ENCODE data around the gene TEX11.
"Not testable (repeated sequence)": the region's sequence is repeated elsewhere in the genome, so short reads cannot be mapped to it uniquely, and the experiment has no call there.

Gene TEX11

DNA sequence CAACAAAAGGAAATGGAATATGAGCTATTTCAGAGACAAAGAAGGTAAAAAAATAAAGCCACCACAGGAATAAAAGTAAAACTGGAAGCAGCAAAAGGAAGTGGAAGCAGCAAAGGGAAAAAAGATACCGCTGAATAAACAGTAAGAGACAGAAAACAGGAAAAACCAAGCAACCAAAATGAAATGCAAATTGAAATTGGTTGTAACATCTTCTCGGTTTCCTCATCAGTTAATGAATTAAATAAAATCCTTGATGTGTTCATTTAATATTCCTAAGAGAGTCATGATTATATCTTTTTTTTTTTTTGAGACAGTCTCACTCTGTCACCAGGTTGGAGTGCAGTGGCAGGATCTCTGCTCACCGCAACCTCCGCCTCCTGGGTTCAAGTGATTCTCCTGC lies 331.1 kb downstream of the TEX11 start:
- no peak for FAIRE-seq

DNA sequence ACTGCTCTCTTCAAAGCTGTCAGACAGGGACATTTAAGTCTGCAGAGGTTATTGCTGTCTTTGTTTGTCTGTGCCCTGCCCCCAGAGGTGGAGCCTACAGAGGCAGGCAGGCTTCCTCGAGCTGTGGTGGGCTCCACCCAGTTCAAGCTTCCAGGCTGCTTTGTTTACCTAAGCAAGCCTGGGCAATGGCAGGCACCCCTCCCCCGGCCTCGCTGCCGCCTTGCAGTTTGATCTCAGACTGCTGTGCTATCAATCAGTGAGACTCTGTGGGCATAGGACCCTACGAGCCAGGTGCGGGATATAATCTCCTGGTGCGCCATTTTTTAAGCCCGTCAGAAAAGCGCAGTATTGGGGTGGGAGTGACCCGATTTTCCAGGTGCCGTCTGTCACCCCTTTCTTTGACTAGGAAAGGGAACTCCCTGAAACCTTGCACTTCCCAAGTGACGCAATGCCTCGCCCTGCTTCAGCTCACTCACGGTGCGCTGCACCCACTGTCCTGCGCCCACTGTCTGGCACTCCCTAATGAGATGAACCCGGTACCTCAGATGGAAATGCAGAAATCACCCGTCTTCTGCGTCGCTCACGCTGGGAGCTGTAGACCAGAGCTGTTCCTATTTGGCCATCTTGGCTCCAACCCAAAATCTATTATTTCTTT lies 338.5 kb downstream of the TEX11 start:
- FAIRE-seq = not testable (repeated sequence)

DNA sequence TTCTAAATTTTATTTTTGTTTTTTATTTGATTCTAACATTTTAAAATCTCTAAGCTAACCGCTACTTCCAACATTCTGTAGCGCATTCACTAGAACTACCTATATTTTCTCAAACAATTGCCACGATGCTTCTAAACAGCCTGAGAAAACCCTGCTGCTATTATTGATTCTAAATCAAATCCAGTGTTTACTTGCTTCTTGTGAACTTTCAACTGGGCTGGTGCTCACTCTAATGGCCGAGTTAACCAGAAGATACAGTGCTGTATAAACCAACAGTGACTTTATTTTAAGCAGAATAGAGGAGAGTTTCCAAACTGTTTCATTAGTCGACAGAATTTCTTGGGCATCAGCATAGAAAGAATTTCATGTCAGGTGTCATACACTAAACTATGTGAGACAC lies 353.6 kb downstream of the TEX11 start:
- FAIRE-seq = no peak

DNA sequence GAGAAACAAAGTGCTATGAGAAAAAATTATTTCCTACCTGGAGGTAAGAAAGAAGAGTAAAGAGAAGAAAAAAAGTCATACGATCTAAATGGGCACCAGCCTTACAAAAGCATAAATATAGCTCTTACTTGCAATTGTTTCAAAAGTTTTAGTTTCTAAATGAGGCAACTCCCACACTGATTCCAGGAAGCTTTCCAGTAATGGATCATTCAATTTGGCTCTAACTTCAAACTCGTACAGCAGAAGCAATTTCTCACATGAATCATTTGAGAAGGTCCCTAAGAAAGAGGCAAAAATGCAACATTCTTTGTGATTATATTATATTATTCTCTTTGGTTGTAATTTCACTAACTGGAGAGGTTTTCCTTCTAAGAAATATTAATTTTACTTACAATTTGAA lies 354.0 kb downstream of the TEX11 start:
- no peak for FAIRE-seq

DNA sequence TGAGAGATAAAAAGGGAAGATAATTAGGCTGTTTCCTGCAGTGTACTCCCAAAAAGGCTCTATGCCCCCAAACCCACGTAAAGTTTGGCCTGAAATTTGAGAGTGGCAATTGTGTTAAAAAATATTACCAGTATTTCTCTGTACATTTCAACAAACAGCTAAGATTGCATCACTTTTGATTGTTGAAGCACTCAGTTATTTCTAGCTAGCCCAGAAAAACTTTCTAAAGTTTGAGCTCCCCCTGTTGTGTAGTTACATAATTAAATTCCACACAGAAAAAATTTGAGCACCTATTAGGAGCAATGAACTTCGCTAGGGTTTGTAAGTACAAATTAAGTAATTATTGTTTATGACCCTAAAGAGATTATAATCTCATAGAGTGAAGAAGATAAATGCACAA lies 354.4 kb downstream of the TEX11 start:
- no peak for FAIRE-seq

DNA sequence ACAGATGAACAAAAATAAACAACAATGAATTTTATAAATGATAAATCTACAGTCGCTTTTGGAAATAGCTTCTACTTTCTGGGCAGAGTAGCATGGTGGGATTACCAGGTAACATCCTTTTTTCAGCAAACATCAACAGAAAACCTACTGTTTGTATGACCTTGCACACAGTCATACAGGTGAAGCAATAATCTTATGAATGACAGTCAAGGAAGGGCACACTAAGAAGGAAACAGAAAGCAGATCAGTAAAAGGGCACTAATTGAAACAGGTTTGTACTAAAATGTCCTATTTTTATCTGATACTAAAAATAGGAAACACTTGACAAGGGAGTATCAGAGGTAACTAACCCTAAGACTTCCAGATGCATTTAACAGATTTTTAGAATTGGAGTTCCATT lies 355.0 kb downstream of the TEX11 start:
- FAIRE-seq = no peak

DNA sequence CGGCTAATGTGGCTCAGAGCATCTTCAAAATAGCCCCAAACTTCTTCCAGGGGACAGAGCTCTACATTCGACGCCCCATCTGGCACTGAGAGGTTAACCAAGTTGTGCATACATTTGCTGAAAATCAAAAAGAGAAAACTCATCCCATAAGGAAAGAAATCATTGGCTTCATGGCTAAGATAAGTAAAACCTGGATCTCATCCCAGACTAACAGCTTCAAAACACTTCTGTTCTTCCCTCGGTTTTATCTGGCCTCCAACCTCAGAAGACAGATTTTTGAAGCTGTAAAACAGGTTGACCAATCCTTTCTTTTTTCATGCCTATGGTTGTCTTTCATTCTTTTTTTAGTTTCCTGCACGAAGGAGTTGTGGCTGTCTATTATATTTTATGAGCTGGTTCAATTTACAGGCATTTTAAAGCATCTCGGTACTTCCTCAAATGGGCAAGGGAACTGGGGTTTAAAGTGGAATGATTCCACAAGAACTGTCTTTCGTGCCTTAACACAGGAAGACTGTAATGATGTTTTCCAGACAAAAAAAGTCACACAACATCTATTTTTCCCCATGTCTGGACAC lies 356.3 kb downstream of the TEX11 start:
- no peak for FAIRE-seq

DNA sequence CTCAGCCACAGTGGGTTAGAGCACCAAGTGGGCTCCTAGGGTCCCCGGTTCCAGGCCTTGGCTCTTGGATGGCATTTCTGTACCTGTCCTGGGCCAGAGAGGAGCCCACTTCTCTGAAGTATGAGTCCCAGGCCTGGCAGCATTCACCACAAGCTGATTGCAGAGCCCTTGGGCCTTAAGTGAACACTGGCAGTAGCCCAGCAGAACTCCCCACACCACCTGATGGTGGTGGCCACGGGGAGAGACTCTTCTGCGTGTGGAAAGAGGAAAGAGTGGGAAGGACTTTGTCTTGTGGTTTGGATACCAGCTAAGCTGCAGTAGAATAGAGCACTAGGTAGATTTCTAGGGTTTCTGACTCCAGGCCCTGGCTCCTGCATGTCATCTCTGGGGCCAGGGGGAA lies 359.1 kb downstream of the TEX11 start:
- no peak for FAIRE-seq

DNA sequence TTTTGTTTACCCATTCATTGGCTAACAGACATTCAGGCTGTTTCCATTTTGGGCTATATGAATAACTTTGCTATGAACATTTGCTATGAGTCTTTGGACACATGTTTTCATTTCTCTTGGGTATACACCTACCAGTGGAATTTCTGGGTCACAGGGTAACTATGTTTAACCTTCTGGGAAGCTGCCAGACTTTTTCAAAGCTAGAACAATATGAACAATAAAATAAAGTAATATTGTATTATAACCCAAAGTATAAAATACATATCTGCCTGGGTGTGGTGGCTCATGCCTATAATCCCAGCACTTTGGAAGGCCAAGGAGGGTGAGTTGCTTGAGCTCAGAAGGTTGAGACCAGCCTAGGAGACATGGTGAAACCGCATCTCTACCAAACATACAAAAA lies 373.3 kb downstream of the TEX11 start:
- FAIRE-seq = no peak

DNA sequence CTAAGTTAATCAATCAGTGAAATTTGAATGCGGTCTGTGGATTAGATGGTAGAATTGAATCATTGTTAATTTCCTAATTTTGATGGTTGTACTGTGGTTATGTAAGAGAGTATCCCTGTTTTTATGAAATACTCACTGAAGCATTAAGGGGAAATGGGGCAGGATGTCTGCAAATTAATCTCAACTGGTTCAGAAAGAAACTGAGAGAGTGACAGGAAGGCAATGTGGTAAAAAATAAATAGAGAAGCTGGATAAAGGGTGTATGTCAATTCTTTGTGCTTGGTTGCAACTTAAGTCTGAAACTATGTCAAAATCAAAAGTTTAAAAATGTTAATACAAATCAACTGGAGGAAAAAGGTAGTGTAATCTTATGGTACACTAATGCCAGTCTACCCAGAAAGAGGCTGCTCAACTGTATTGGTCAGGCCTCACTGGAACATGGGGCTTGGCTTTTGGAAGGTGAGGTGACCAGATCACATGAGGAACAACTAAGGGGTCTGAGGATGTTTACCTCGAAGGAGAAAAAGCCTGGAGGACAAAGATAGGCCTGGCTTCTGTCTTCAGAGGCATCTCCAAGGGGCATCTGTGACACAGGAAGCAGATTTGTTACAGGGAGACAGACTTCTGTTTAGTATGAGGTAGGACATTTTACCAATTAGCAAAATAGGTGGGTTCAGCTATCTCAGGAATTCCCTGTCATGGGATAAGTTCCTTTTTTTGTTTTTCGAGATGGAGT lies 380.7 kb downstream of the TEX11 start:
- FAIRE-seq = no peak

DNA sequence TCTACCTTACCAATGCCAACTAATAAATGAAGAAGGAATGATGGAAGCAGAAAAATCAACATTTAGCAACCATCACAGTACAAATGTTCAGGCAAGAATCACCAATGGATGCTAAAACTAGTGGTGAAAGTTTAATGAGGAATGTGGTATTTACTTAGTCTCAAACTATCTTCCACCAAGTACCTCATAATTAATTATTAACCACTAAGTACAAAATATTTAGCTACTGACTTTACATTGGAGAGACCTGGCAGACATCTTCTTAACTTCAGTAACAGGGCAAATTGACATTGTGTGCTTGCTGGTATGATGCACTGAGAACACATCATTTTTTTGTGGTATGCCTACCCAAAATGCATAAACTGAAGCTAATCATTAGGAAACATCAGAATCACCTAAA lies 381.5 kb downstream of the TEX11 start:
- FAIRE-seq = no peak

DNA sequence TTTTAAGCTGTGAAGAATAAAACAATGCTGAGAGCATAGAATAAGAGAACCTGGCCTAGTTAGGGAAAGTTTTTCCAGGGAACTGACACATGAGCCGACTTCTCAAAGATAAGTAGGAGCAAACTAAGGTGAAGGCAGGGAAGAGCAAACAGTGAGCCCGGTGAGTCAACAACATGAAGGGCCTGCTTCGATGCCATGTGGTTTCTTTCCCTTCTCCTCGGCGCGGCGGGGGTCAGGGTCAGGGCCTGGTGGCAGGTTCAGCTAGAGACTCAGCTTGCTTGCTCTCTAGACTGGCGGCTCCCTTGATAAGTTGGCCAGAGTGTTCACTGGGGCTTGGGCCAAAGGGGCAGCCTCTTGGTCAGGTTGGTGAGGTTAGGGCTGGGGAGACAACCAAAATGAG lies 382.8 kb downstream of the TEX11 start:
- FAIRE-seq = no peak

DNA sequence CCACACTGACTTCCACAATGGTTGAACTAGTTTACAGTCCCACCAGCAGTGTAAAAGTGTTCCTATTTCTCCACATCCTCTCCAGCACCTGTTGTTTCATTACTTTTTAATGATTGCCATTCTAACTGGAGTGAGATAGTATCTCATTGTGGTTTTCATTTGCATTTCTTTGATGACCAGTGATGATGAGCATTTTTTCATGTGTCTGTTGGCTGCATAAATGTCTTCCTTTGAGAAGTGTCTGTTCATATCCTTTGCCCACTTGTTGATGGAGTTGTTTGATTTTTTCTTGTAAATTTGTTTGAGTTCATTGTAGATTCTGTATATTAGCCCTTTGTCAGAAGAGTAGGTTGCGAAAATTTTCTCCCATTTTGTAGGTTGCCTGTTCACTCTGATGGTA lies 392.8 kb downstream of the TEX11 start:
- not testable (repeated sequence) for FAIRE-seq

DNA sequence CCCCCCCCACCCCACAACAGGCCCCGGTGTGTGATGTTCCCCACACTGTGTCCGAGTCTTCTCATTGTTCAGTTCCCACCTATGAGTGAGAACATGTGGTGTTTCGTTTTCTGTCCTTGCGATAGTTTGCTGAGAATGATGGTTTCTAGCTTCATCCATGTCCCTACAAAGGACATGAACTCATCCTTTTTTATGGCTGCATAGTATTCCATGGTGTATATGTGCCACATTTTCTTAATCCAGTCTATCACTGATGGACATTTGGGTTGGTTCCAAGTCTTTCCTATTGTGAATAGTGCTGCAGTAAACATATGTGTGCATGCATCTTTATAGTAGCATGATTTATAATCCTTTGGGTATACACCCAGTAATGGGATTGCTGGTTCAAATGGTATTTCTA lies 393.2 kb downstream of the TEX11 start:
- FAIRE-seq = not testable (repeated sequence)

DNA sequence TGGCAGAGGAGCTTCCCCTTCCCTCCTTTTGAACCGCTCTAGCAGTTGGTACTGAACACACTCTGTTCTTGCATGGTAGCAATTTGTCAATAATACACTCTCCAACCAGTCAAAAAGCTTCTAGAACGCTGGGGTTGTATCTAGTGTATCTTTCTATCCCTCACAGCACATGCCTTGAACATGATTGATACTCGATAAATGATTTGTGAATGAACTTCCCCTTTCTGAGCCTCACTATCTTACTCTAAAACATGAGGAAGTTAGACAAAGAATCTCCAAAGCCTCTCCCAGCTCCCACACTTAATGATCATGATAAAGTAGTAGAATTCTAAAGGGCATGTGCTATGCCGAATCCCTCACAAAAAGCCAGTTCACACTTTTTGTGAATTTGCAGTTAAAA lies 399.4 kb downstream of the TEX11 start:
- no peak for FAIRE-seq

DNA sequence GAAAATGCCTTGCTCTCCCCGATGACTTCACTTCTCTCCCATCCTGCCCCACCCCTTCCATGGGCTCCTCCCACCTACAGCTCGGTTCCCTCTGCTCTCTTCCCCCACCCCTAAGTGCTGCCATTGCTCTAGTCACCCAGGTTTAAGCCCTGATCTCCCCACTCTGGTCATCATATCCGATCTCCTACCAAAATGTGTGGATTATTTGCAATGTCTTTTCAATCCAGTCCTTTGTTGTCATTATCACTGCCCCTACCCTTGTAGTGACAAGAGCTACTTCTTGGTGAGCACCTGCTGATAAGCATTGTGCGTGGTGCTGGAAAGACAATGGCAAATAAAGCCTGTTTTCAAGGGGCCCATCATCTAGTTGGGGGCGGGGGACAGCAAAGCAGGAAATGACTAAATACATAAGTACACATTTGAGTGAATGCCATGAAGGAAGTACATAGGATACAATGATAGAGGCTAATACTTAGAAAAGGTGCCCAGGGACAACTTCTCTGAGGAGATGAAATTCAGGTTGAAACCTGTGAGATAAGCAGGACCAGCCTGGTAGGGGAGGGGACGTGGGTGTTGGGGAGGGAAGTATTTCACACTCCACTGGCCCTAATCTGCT lies 400.1 kb downstream of the TEX11 start:
- no peak for FAIRE-seq

DNA sequence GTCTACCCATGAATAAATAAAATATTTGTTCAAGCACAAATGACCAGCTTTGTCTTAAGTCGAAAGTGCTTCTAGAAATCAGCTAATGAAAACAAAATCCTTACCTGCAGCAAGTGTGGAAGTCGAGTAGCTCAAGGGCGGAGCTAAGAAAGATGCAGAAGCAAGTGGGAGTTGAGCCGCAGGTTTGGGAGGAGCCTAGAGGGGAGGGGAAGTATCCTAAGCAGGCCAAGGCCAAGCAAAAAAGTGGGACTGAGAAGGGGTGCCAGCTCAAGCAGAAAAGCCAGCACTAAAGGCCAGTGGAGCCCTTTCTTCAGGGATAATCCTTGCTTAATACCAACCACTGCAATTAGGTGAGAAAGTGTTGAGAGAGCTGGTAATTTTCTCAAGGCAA lies 403.1 kb downstream of the TEX11 start:
- FAIRE-seq = no peak

DNA sequence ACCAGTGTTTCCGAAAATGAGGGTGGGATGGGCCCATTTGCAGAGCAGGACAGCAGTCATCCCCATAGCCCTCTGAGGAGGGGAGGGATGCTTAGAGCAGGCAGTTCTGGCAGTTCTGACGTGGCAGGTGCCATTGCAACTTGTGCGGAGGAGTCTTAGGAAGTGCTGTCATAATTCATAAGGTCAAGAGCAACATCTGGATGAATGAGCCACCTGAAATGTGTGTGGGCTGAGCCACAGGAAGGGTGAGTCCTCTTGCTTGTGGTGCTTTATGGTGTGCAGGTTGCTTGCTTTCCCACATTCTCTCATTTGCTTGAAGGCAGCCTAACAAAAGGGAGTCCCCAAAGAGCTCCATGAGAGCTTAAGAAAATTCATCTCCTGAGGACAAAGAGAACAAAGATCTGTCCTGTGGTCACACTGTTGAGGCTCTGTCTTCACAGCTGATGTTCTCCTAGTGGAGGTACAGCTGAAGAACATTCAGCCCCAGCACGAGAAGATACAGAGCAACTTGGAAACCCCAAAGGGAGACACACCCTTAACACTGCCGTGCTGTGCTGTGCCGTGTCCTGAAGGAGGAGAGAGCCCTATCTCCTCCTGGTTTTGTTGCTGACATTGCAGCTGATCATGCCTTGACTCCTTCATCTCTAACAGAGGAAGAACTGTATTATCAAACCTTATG lies 403.6 kb downstream of the TEX11 start:
- FAIRE-seq = no peak

DNA sequence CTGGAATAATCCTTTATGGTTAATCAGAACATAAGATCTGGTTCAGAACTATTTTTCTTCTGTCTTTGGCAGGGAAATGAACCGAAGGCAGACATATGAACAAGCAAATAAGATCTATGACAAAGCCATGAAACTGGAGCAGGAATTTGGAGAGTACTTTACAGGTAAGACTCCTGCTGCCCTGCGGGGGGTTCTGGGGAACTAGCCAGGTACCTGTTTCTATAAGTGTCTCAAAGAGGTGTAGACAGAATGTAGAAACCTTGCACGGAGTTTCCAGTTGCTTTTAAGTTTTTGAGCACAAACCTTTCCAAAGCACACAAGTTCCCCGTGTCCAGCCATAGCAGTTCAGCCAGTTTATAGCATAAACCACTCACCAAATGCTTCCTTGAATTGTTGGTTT lies 407.7 kb downstream of the TEX11 start:
- no peak for FAIRE-seq

DNA sequence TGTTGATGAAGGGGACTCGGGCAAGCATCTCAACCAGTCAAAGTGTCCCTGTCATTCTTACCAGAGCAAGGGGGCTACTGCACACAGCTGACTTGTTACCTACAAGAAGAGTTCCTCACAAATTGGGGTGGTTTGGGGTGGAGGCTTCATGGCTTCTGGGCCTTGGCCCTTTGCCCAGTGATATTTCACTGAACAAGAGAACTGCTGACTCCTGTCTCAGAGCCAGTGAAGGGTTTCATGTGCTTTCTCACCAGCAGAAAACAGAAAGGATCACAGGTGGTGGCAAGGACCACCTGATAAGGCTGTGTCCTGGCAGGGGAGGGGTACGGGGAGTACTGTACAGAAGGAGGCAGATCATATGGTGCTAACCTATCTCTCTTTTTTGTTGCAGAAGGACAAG lies 410.4 kb downstream of the TEX11 start:
- no peak for FAIRE-seq

DNA sequence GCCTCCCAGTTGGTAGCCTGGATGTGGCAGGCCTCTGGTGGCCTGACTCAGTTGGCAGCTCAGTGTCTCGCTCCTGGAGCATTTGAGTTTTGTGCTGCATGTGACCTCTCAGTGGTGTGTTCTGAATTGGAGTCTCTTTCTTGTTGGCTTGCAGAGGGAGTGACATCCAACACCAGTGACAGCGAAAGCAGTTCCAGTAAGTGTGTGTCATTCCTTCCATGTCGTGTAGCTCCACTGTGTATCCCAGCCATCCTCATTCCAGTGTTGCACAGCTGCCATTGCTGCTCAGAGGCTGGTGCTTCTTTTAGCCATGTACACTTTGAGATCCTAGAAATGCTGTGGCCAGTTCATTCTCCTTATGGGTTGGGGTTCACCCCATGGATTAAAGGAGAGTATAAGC lies 411.5 kb downstream of the TEX11 start:
- no peak for FAIRE-seq

DNA sequence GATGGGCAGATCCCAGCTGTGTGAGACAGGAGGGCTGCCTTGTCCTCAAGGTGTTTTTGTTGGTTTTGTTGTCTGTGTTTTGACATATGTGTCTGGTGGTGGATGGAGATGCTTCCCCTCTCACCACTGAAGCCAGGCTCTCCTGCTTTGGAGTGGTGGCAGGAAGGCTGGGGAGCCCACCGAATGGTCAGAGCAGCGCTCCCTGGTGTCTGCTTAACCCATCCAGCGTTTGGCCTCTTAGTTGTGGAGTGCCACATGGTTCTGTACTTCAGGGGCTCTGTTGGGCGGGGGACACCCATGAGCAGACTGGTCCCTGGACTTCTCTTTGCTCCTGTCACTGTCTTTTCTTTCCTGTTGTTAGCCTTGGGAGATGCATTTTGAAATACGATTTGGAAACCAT lies 412.0 kb downstream of the TEX11 start:
- no peak for FAIRE-seq

DNA sequence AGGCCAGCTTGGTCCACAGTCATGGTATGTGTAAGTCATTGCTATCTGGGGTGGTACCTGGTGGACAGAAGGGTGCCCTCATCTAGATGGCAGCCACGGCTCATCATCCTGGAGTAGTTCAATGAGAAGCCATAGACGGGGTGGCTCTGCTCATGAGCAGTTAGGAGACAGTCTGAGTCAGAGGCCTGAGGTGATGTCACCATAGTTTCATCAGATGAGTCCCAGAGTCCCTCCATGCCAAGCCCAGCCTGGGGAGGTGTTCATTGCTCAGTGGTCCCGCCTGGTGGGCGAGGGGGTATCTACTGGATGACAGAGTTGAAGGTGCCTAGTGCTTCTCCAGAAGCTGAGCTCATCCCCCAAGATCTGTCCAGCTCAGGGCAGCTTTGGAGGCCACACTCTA lies 414.1 kb downstream of the TEX11 start:
- no peak for FAIRE-seq

Data from endometrium (tissue), 2 donors.